G401 (cell line): Measurements from ENCODE around the gene DHX29. TPM values are rescaled to one million over a fixed set of nuclear protein-coding genes. Genes with fewer than 3 reads are reported as not detected.

Experiments used
- DNase-seq: peaks from one replicate; pipeline ENCODE4 v3.0.0-alpha.2; 2015; ENCODE audit warnings: low spot score
- in situ Hi-C: cut with HindIII; loops from 2 replicates; pipeline ENCODE4 v1.10.0; 2016; ENCODE audit warnings: low sequenced_read_pairs, mixed read lengths
- total RNA-seq: library from RNA; depleted of rRNA; stranded (reverse); fragments of >200 nt; shearing (Covaris generic); gene quantifications from 2 replicates; pipeline ENCODE4 v1.2.3, GENCODE V29; 2014; rRNA removed

Gene DHX29
- total RNA-seq, 1 experiment from 2014 or later: 31.5 TPM

- no peak for DNase-seq
- in situ Hi-C loops: no loop called here
Measured at GRCh38 chr5:55222092-55222984, 85.2 kb downstream of the DHX29 start.

- peak; percentile 25 for DNase-seq
- in situ Hi-C loops: no loop called here
Measured at GRCh38 chr5:55220433-55221185, 86.9 kb downstream of the DHX29 start.

GRCh38 chr5:55219770-55220169, 87.7 kb downstream of the DHX29 start:
- no peak for DNase-seq
- in situ Hi-C loops: no loop called here

GRCh38 chr5:55218967-55219366, 88.5 kb downstream of the DHX29 start:
- in situ Hi-C loops: no loop called here
- no peak for DNase-seq

- in situ Hi-C loops: no loop called here
- DNase-seq: no peak
Measured at GRCh38 chr5:55211184-55211874, 96.2 kb downstream of the DHX29 start.

Other genes with a start within 250 kb of the DHX29 start
- gene GZMA, start 205.0 kb downstream of the DHX29 start, total RNA-seq: not detected in 2 replicates
- gene GPX8, start 147.5 kb downstream of the DHX29 start, total RNA-seq: 45.8 and 64.4 TPM in 2 replicates
- gene CDC20B, start 134.5 kb downstream of the DHX29 start, total RNA-seq: not detected in 2 replicates
- gene MCIDAS, start 80.4 kb downstream of the DHX29 start, total RNA-seq: 1.4 and 3.3 TPM in 2 replicates
- gene CCNO, start 74.1 kb downstream of the DHX29 start, total RNA-seq: 0.74 and 3.8 TPM in 2 replicates
- gene MTREX, start 295 bp upstream of the DHX29 start, total RNA-seq: 102 and 109 TPM in 2 replicates
- 7.6 and 13.3 TPM in 2 replicates for gene PLPP1, start 227.3 kb upstream of the DHX29 start, total RNA-seq